LNCaP clone FGC (cell line): ENCODE data around the gene KCNA4.
"Not testable (repeated sequence)": the region's sequence is repeated elsewhere in the genome, so short reads cannot be mapped to it uniquely, and the experiment has no call there.

Source experiments
- DNase-seq: peaks from one replicate; pipeline ENCODE4 v3.0.0-alpha.2; 2011; ENCODE audit warnings: low read depth
- H3K4me3 ChIP-seq: 2 replicates; pipeline ENCODE4 v1.5.1; 2011; ENCODE audit warnings: mild to moderate bottlenecking, low read depth, low read length, control low read depth
- TF ChIP-seq, protein P1 (sequence below): IDR thresholded peaks from 2 replicates; pipeline ENCODE4 v1.5.1; 2012; ENCODE audit warnings: mild to moderate bottlenecking; ENCODE audit not compliant: control insufficient read depth, insufficient read depth; ENCODE audit errors: extremely low read depth

KCNA4 gene

GRCh38 chr11:30000986-30001750 is 15.7 kb downstream of the KCNA4 start:
- H3K4me3 ChIP-seq: no peak overlapping the region
- TF ChIP-seq, protein P1, sequence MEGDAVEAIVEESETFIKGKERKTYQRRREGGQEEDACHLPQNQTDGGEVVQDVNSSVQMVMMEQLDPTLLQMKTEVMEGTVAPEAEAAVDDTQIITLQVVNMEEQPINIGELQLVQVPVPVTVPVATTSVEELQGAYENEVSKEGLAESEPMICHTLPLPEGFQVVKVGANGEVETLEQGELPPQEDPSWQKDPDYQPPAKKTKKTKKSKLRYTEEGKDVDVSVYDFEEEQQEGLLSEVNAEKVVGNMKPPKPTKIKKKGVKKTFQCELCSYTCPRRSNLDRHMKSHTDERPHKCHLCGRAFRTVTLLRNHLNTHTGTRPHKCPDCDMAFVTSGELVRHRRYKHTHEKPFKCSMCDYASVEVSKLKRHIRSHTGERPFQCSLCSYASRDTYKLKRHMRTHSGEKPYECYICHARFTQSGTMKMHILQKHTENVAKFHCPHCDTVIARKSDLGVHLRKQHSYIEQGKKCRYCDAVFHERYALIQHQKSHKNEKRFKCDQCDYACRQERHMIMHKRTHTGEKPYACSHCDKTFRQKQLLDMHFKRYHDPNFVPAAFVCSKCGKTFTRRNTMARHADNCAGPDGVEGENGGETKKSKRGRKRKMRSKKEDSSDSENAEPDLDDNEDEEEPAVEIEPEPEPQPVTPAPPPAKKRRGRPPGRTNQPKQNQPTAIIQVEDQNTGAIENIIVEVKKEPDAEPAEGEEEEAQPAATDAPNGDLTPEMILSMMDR: no peak
- peak; percentile 39 for DNase-seq

GRCh38 chr11:29996016-29996415 is 20.8 kb downstream of the KCNA4 start:
- TF ChIP-seq, protein P1: no peak
- no peak overlapping the region for H3K4me3 ChIP-seq
- no peak for DNase-seq

- no peak for DNase-seq
- no peak overlapping the region for H3K4me3 ChIP-seq
- TF ChIP-seq, protein P1: no peak
Observed at GRCh38 chr11:29989174-29989970, 27.5 kb downstream of the KCNA4 start.

DNA sequence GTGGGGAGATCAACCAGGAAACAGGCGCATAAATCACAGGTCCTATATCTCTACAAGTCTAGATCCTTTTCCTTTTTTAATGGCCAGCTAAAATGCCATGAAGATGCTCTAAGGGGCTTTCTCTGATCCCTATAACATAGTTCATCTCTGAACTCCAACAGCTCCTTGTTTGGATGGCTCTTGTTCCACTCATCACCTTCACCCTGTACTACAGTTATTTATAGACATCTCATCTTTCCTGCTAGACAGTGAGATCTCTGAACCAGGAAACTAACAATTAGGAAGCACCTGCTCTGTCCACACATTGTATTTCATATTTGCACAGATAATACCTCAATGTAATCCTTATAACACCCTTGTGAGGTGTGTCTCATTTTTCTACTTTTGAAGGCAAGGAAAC is 31.6 kb downstream of the KCNA4 start:
- no peak for DNase-seq
- no peak overlapping the region for H3K4me3 ChIP-seq
- TF ChIP-seq, protein P1: no peak

DNA sequence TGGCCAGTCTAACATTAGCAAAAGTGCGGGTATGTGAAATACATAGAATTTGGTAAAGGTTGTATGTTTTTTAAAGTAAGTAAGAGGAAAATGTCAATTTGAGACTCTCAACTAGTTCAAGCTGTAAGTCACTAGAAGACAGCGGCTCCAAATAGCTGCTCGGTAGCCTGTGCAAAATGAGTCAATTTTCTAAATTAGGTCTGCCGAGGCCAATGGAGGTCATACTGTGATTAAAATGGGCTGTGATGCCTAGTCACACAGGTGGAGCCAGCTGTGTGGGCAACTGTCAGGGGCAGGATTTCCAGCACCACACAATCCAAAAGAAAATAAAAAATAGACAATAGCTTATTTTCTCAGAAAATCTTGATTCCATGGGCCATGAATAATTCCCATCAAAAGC is 32.3 kb downstream of the KCNA4 start:
- TF ChIP-seq, protein P1: no peak
- no peak overlapping the region for H3K4me3 ChIP-seq
- no peak for DNase-seq

- TF ChIP-seq, protein P1: no peak
- H3K4me3 ChIP-seq: no peak overlapping the region
- DNase-seq: no peak
Observed at GRCh38 chr11:29978549-29978948, 38.3 kb downstream of the KCNA4 start.

DNA sequence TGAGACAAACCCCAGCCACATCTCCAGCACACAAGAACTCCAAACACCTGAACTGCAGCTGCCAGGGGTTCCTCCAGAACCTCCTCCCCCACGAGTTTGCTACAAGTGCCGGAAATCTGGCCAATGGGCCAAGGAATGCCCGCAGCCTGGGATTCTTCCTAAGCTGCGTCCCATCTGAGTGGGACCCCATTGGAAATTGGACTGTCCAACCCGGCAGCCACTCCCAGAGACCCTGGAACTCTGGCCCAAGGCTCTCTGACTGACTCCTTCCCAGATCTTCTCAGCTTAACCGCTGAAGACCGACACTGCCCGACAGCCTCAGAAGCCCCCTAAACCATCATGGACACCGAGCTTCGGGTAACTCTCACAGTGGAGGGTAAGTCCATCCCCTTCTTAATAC is 41.2 kb downstream of the KCNA4 start:
- DNase-seq, H3K4me3 ChIP-seq: not testable (repeated sequence)
